GM19238 (cell line): ENCODE results near the gene SRPRB.
"Not testable (repeated sequence)": the region's sequence is repeated elsewhere in the genome, so short reads cannot be mapped to it uniquely, and the experiment has no call there.

ENCODE experiments used
- DNase-seq: peaks from one replicate; pipeline ENCODE4 v3.0.0; 2011; ENCODE audit warnings: low spot score; ENCODE audit not compliant: insufficient read length

SRPRB gene

GRCh38 chr3:133777807-133778568 lies 27.6 kb upstream of the SRPRB start:
- DNase-seq, result no peak

GRCh38 chr3:133779626-133780203 lies 25.9 kb upstream of the SRPRB start:
- no peak for DNase-seq

- DNase-seq, result not testable (repeated sequence)
Observed at GRCh38 chr3:133780756-133781155, 24.9 kb upstream of the SRPRB start.

GRCh38 chr3:133781570-133781969 lies 24.0 kb upstream of the SRPRB start:
- DNase-seq, result no peak

GRCh38 chr3:133782454-133782853 lies 23.2 kb upstream of the SRPRB start:
- no peak for DNase-seq

- DNase-seq, result no peak
Observed at GRCh38 chr3:133783762-133784161, 21.9 kb upstream of the SRPRB start.

GRCh38 chr3:133788024-133788423 lies 17.6 kb upstream of the SRPRB start:
- DNase-seq, result no peak

- DNase-seq, result no peak
Observed at GRCh38 chr3:133792171-133792763, 13.3 kb upstream of the SRPRB start.

GRCh38 chr3:133797396-133798105 lies 8.1 kb upstream of the SRPRB start:
- DNase-seq, result no peak

GRCh38 chr3:133799794-133800585 lies 5.6 kb upstream of the SRPRB start:
- DNase-seq, result no peak

- no peak for DNase-seq
Observed at GRCh38 chr3:133803469-133803868, 2.1 kb upstream of the SRPRB start.

GRCh38 chr3:133804896-133805295 lies 719 bp upstream of the SRPRB start:
- no peak for DNase-seq

- no peak for DNase-seq
Observed at GRCh38 chr3:133805384-133805701, 272 bp upstream of the SRPRB start.

- DNase-seq, result no peak
Observed at GRCh38 chr3:133812872-133813271, 7.3 kb downstream of the SRPRB start.

GRCh38 chr3:133815386-133815785 lies 9.8 kb downstream of the SRPRB start:
- DNase-seq, result no peak

GRCh38 chr3:133820129-133820528 lies 14.5 kb downstream of the SRPRB start:
- DNase-seq, result no peak

- DNase-seq, result no peak
Observed at GRCh38 chr3:133820889-133821675, 15.5 kb downstream of the SRPRB start.

GRCh38 chr3:133821767-133822638 lies 16.4 kb downstream of the SRPRB start:
- DNase-seq, result no peak

- no peak for DNase-seq
Observed at GRCh38 chr3:133824961-133825485, 19.4 kb downstream of the SRPRB start.
